Fibroblast of pulmonary artery (primary cell): ENCODE data around the gene CCDC88C.

ENCODE experiments used
- DNase-seq: peaks from one replicate; pipeline ENCODE4 v3.0.0-alpha.2; 2010; ENCODE audit warnings: low read depth
- H3K4me3 ChIP-seq: replicated peaks from 2 replicates; pipeline ENCODE4 v1.5.1; 2011; ENCODE audit warnings: low read depth, mild to moderate bottlenecking, control low read depth, low read length, moderate library complexity
- TF ChIP-seq, protein P1 (sequence below): IDR thresholded peaks from 2 replicates; pipeline ENCODE4 v1.5.1; 2011; ENCODE audit warnings: mild to moderate bottlenecking, control low read depth, low read length, inconsistent platforms; ENCODE audit errors: missing control alignments

CCDC88C gene

DNA sequence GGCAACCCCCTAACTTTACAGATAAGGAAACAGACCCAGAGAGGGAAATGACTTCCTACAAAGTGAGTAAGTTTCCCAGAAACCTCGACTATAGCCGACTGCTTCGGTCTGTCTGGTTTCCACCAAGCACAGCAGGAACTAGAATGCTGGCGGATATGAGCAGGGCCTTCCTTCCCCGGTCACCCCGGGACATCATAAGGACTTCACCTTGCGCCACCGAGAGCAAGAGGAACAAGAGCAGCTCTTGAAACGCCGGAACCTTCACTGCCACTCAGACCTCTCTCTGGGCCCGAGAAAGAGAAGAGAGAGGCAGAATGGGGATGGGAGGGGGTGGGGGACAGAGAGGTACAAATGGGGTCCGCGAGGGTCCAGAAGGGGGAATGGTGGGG is 143.7 kb downstream of the CCDC88C start:
- TF ChIP-seq, protein P1, sequence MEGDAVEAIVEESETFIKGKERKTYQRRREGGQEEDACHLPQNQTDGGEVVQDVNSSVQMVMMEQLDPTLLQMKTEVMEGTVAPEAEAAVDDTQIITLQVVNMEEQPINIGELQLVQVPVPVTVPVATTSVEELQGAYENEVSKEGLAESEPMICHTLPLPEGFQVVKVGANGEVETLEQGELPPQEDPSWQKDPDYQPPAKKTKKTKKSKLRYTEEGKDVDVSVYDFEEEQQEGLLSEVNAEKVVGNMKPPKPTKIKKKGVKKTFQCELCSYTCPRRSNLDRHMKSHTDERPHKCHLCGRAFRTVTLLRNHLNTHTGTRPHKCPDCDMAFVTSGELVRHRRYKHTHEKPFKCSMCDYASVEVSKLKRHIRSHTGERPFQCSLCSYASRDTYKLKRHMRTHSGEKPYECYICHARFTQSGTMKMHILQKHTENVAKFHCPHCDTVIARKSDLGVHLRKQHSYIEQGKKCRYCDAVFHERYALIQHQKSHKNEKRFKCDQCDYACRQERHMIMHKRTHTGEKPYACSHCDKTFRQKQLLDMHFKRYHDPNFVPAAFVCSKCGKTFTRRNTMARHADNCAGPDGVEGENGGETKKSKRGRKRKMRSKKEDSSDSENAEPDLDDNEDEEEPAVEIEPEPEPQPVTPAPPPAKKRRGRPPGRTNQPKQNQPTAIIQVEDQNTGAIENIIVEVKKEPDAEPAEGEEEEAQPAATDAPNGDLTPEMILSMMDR: no peak
- DNase-seq: no peak

DNA sequence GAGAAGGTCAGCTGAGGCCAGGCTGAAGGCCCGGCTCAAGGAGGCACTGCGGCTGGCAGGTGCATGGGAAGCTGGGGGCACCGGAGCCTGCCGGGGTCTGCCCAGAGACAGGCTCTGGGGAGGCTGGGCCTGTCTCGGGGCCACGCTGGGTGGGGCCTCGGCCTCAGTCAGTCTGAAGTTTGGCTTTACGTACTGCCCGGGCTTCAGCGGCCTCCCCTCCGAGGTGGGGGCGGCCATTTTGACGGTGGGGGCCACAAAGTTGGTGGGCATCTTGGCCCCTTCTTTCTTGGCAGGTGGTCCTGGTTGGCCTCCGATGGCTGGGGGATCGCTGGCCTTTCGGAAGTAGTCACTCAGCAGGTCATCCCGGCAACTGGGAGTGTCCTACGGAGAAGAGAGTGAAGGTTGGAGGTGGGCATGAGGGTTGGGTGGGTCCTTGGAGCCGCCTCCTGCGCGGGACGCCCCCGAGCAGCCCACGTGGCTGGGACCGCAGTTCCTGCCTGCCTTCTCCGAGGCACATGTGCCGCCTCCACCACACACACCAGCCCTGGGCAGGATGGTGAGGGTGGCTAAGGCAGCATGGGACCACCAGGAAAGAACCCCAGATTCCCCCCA is 144.2 kb downstream of the CCDC88C start:
- TF ChIP-seq, protein P1: no peak
- no peak for DNase-seq
- H3K4me3 ChIP-seq: no peak overlapping the region

More for the DNA sequence above, 143.7 kb downstream of the CCDC88C start:
- H3K4me3 ChIP-seq: no peak overlapping the region

DNA sequence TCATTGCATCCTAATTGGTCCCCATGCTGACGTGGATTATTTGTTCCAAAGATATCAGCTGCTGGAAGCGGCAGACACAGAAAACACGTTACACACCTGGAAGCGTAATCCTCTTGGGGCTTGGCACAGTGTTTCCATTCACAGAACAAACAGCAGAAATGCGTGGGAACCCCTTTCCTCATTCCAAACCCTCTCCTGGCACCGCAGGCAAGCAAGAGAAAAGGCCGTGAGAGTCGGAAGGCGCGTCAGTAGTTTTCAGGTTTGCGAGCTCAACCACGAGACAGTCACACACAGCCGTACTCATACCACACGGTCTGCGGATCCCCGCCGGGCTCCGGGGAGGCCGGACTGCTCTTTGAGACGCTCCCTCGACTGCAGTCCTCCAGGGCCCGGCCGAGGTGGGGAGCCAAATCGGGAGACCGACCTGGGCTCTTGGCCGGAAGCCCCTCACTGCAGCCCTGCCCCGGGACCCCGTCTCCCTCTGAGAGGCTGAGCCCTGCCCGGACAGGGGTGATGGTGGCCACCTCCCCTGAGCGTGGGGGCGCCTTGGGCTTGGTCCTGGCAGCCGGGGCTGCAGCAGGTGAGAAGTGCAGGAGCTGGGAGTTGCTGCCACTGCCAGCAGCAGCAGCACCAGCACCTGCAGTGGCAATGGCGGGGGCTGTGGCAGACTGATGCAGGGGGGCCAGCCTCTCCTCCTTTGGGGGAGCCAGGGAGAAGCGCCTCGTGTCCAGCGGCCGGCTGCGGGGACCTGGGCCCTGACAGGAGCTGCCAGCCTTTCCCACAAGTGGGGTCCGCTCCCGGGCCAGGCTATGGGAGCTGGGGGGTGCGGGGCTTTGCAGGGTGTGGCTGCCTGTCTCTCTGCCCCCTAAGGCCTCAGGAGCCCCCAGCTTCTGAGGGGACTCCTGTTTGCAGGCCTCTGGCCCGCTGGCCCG is 145.0 kb downstream of the CCDC88C start:
- no peak for DNase-seq
- TF ChIP-seq, protein P1: no peak
- no peak overlapping the region for H3K4me3 ChIP-seq

DNA sequence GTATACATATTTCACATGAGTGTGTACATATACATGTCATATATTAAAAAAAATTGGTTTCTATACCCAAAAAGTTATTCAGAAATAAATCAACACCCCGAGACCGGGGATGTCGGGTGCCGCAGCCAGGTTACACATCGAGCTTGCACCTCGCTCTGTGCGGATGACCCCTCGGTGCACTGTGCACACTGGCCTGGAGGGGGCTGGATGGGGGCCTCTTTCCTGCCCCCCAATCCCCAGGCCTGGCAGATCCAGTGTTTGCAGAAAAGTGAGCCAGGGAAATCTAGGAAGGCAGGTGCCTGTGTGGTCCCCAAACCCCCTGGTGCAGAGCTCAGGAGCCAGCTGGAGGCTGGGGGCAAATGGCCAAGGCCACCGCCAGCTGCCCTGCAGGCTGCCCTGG is 146.0 kb downstream of the CCDC88C start:
- DNase-seq: no peak
- TF ChIP-seq, protein P1: no peak
- no peak overlapping the region for H3K4me3 ChIP-seq

DNA sequence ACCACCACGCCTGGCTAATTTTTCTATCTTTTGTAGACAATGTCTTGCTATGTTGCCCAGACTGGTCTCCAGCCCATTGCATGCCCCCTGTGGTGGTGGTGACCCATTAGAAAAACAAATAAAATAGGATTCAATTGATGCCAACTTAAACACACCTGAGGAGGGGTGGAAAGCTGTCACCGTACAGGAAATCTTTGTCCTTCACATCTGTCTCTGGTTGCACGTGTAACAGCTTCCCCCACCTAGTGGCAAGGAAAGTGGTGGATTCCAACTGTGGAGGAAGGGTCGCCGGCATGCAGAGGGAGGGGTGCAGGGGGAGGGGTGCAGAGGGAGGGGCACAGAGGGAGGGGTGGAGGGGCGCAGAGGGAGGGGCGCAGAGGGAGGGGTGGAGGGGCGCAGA is 147.0 kb downstream of the CCDC88C start:
- DNase-seq: no peak
- TF ChIP-seq, protein P1: no peak

DNA sequence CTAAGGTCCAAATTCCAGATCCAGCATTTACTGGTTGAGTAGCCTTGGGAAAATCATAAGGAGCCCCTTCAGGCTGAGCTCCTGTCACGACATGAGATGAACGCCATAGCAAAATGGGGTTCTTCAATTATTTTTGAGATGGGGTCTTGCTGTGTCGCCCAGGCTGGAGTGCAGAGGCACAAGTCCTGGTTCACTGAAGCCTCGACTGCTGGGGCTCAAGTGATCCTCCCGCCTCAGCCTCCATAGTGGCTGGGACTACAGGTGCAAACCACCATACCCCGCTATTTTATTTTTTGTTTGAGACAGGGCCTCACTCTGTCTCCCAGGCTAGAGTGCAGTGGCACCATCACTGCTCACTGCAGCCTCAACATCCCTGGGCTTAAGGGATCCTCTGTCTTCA is 147.4 kb downstream of the CCDC88C start:
- DNase-seq: no peak
- no peak overlapping the region for H3K4me3 ChIP-seq
- TF ChIP-seq, protein P1: no peak

More for the DNA sequence above, 147.0 kb downstream of the CCDC88C start:
- no peak overlapping the region for H3K4me3 ChIP-seq
